HG03060 (cell line): ENCODE results near the gene NAA80.
A peak's percentile ranks its signal among the peaks of the same experiment; 100 is the strongest.

Experiments
- ATAC-seq: cut with Tn5 transposase; IDR thresholded peaks from one replicate; pipeline ENCODE4 v1.9.1; 2021; ENCODE audit warnings: low read depth, moderate number of reproducible peaks; ENCODE audit not compliant: unreplicated experiment

NAA80 gene, protein sequence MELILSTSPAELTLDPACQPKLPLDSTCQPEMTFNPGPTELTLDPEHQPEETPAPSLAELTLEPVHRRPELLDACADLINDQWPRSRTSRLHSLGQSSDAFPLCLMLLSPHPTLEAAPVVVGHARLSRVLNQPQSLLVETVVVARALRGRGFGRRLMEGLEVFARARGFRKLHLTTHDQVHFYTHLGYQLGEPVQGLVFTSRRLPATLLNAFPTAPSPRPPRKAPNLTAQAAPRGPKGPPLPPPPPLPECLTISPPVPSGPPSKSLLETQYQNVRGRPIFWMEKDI

GRCh38 chr3:50298836-50299637, at the start of gene NAA80, which contains the start of gene HYAL3:
Gene NAA80 (minus strand): TSS chr3:50299405. CDS start chr3:50297463, 1,942 bp downstream.
Gene HYAL3 (minus strand): TSS chr3:50299405. CDS start chr3:50295602, 3,803 bp downstream.
- peak; percentile 66 for ATAC-seq

- no peak for ATAC-seq
Observed at GRCh38 chr3:50347187-50347813, 48.1 kb upstream of the NAA80 start.

DNA sequence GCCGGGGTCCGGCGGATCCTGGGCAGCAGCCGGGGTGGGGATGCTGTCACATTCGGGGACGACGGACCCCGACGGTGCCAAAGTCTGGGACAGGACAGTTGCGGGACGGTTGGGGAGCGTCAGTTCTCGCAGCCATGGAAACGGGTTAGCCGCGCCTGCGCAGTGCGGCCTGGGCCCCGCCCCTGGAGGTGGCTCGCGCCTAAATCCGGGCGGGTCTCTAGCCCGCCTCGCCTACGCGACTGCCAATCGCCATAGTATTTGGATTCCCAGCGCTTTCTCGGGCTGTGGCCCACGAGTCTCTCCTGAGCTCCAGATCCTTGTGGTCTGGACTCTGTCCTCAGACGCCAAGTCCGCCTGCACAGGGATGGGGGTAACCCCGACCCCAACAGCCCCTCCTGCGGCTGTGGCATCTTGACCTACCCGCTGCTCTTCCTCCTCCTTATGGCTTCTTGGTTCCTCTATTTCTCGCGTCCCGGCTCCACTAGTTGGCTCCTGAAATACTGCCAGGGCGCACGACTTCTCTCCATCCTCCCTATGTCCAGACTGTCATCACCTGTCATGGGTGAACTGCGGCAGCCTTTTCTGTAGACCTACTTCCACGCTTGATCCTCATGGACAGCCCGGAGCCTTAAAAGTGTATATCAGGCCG, 46.5 kb upstream of the NAA80 start, which contains the start of gene ZMYND10:
Gene ZMYND10, minus strand, starts transcription at position 147 of the 649 bp plus-strand sequence. CDS start 153 bp downstream, outside the sequence.
- no peak for ATAC-seq

GRCh38 chr3:50345008-50345407, 45.8 kb upstream of the NAA80 start:
- no peak for ATAC-seq

- no peak for ATAC-seq
Observed at GRCh38 chr3:50342813-50343633, 43.8 kb upstream of the NAA80 start.

- no peak for ATAC-seq
Observed at GRCh38 chr3:50341996-50342650, 42.9 kb upstream of the NAA80 start.

DNA sequence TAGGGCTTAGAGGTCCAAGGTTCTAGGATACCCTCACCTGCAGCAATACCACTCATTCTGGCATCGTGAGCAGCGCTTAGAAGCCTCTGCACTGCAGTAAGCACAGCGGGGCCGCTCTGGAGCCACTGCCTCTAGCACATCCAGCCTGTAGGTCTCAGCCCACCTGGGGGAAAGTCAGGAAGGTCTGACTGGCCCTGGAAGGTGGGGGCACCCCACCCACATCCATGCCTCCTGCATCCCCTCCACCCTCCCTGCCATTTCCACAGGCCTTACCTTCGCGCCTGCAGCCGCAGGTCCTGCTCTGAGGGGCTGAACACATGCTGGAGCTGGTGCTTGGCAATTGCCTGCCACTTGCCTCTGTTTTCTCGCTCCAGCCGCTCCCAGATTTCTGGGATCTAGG, 42.3 kb upstream of the NAA80 start:
- ATAC-seq = no peak

DNA sequence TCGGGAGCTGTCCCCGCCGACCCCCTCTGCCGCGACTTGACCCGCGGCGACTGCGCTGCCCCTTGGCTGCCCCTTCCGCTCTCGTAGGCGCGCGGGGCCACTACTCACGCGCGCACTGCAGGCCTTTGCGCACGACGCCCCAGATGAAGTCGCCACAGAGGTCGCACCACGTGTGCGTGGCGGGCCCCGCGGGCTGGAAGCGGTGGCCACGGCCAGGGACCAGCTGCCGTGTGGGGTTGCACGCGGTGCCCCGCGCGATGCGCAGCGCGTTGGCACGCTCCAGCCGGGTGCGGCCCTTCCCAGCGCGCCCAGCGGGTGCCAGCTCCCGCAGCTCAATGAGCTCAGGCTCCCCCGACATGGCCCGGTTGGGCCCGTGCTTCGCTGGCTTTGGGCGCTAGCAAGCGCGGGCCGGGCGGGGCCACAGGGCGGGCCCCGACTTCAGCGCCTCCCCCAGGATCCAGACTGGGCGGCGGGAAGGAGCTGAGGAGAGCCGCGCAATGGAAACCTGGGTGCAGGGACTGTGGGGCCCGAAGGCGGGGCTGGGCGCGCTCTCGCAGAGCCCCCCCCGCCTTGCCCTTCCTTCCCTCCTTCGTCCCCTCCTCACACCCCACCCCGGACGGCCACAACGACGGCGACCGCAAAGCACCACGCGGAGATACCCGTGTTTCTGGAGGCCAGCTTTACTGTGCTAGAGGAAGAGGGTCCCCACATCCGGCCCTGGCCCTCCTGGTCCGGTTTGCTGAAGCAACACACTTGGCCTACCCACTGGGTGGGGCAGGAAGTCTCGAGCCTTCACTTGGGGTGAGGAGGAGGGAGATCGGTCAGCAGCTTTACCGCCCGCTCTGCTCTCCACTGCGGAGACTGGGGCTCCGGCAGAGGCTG, 41.5 kb upstream of the NAA80 start, which contains the start of gene RASSF1:
Gene RASSF1, minus strand, starts transcription at position 389 of the 882 bp plus-strand sequence. Its CDS starts 31 bp downstream, at position 358.
- ATAC-seq = no peak

DNA sequence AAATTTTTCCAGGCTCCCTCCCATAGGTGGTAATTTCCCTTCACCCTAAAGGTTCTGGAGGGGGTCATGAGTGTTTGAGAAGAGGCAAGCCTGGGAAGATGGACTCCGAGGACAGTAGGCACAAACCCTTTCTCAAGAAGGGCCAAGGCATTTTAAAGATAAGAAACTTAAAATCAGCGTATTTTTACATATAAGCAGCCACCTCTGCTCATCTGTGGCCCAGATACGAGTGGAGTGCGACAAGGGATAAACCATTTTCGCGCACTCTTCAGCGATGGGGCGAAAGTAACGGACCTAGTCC, 40.9 kb upstream of the NAA80 start:
- no peak for ATAC-seq

- ATAC-seq = no peak
Observed at GRCh38 chr3:50339485-50340146, 40.4 kb upstream of the NAA80 start.

- no peak for ATAC-seq
Observed at GRCh38 chr3:50338965-50339364, 39.8 kb upstream of the NAA80 start.

DNA sequence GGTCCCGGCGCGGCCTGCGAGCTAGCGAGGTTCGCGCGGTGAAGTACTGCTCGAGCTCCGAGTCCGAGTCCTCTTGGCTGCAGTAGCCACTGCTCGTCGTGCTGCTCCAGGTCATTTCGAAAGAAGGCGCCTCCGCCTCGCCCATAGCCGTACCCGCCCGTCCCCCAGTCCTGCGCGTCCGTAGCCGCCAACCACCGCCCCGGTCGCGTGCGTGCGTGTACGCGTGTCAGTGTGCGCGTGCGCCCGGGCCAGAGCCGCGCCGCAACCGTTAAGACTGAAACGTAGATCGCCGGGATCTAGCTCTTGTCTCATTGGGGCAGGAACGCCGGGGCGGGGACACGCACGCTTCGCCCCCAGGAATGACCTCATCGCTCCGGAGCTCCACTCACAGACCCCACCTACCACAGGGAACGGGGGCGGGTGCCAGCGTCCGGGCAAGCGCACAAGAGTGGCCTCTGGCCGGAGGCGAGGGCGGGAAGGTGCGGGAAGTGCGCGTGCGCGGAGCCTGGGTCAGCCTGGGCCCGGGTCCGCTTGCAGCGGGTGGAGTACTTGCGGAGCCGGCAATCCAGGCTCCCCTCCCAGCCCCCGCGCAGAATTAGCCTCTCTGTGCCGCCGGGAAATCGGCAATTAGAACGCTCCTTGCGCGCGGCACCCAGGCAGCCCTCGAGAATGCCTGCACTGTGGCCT, 38.1 kb upstream of the NAA80 start:
- peak; percentile 66 for ATAC-seq

DNA sequence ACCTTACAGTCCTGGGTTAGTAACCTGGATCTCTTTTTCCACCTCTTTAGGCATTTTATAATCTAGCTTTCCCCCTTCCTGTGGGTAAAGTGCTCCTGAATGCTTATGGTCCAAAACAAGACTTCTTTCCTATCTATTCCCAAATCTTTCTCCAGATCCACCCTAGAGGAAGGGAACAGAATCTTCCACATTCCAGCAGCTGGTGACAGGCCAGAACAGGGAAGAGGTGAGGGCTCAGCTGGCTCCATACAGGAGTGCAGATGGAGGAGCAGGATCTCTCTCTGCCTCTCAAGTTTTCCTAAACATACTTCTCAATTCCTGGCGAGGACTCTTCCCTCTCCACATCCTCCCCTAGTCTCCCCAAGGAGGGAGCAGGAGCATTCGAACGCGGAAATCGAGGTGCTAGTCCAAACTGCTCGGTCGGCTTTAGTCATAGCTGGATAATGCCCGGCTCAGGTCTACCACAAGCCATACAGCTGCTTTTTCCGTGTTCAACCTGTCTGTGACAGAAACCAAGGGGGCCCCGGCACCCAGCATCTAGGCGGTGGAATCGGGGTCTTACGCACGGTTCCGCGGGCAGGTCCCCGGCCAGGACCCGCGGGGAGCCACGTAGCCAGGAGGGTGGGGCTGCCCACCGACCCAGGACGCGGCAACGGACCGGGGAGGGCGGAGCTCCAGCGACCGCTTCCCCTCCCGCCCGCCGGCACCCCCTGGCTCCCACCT, 37.4 kb upstream of the NAA80 start:
- peak; percentile 15 for ATAC-seq

- ATAC-seq = no peak
Observed at GRCh38 chr3:50334339-50335075, 35.3 kb upstream of the NAA80 start.

- ATAC-seq = no peak
Observed at GRCh38 chr3:50333744-50334328, 34.6 kb upstream of the NAA80 start.
